Mononuclear cell (primary cell): ENCODE results near the gene RTBDN. TPM values are rescaled to one million over a fixed set of nuclear protein-coding genes. Genes with fewer than 3 reads are reported as not detected.
"Not testable (repeated sequence)": the region's sequence is repeated elsewhere in the genome, so short reads cannot be mapped to it uniquely, and the experiment has no call there.

ENCODE experiments used
- H3K27me3 ChIP-seq: 2 replicates; pipeline ENCODE4 v1.6.0; 2011; ENCODE audit warnings: low read length, control low read depth; ENCODE audit not compliant: insufficient read depth
- H3K4me1 ChIP-seq: 2 replicates; pipeline ENCODE4 v1.5.1; 2011; ENCODE audit warnings: mild to moderate bottlenecking, low read length, control low read depth; ENCODE audit not compliant: insufficient read depth
- H3K4me3 ChIP-seq: 2 replicates; pipeline ENCODE4 v1.5.1; 2011; ENCODE audit warnings: mild to moderate bottlenecking, low read length, moderate library complexity
- H3K9me3 ChIP-seq: 2 replicates; pipeline ENCODE4 v1.5.1; 2011; ENCODE audit warnings: low read depth, mild to moderate bottlenecking, control low read depth, low read length
- total RNA-seq: library from RNA; depleted of rRNA; stranded (reverse); fragments of >200 nt; gene quantifications from one replicate; pipeline ENCODE4 v1.2.3, GENCODE V29; 2012

The RTBDN gene
- total RNA-seq, 1 donor: 0.21 TPM

DNA sequence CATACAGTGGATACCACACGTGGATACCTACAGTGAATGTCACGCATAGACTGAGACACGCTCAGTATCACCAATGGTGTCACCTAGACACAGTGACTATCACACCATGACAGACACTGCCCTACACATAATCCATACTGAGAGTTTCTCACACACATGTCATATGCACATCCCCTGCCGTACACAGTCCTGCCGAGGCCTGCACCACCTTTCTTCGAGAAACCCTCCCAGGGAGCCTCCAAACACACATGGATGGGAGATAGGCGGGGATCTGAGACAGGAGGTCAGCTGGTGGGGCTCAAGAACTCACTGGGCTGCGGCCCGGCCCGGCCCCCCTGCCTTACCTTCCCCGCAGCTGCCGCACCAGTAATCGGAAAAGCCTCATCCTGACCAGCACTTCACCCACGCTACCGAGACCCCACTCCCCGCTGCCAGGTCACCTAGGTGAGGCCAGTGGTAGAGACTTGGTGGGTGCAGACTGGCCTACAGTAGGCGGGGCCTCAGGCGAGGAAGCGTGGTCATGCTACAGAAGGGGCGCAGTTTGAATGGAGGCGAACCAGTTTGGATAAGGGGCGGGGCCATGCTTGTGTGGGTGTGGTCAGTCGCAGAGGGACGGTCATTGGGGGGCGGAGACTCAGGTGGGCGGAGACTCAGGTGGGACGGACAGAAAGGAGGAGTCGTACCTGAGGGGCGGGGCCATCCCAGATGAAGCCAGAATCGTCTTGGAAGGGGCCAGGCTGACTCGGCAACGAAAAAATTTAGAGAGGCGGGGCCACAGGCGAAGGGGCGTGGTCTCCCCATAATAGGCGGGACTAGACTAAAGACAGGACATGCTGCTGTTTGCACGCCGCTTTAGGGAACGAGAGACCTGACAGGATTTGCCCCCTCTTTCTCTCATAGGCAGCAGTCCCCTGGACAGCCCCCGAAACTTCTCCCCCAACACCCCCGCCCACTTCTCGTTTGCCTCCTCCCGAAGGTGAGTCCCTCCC, 6.0 kb upstream of the RTBDN start:
- Histone ChIP-seq H3K4me3 (no peak overlapping the region), H3K9me3 (no peaks in the 10 kb centered on the region), H3K4me1 (peaks cover 16% of the 10 kb centered on the region), H3K27me3 (peaks cover 72% of the 10 kb centered on the region)

GRCh38 chr19:12838886-12839756, 4.7 kb upstream of the RTBDN start:
- Histone ChIP-seq H3K9me3 (no peaks in the 10 kb centered on the region), H3K4me3 (no peak overlapping the region), H3K27me3 (peaks cover 84% of the 10 kb centered on the region), H3K4me1 (peaks cover 21% of the 10 kb centered on the region)

GRCh38 chr19:12838182-12838885, 4.0 kb upstream of the RTBDN start, which contains the start of gene MAST1:
Gene MAST1, plus strand, starts transcription at chr19:12838515. Its CDS starts 58 bp downstream, at chr19:12838573.
- H3K4me3 ChIP-seq: no peak within 1 kb of the TSS
- H3K27me3 ChIP-seq: peaks cover 86% of the 10 kb centered on the region
- H3K4me1 ChIP-seq: peaks cover 26% of the 10 kb centered on the region
- no peaks in the 10 kb centered on the region for H3K9me3 ChIP-seq

- H3K27me3 ChIP-seq: peaks cover 90% of the 10 kb centered on the region
- no peak overlapping the region for H3K4me3 ChIP-seq
- peaks cover 37% of the 10 kb centered on the region for H3K4me1 ChIP-seq
- no peaks in the 10 kb centered on the region for H3K9me3 ChIP-seq
Measured at GRCh38 chr19:12837225-12837624, 2.8 kb upstream of the RTBDN start.

DNA sequence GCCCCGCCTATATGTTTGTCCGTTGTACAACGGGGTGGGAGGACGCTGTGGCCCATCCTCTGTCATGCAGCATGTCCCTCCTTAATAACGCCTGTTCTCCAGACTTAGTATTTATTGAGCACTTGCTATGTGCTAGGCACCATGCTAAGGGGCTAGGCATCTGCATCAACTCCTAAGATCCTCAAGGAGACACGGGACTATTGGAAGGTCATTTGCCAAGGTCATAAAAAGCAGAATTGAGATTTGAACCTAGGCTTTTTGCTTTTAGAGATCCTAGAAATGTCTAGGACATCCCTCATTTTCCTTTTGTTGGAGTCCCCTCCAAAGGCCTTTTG, 2.1 kb upstream of the RTBDN start:
- H3K27me3 ChIP-seq: peaks cover 90% of the 10 kb centered on the region
- peaks cover 37% of the 10 kb centered on the region for H3K4me1 ChIP-seq
- H3K4me3 ChIP-seq: no peak overlapping the region
- no peaks in the 10 kb centered on the region for H3K9me3 ChIP-seq

- peaks cover 90% of the 10 kb centered on the region for H3K27me3 ChIP-seq
- peaks cover 27% of the 10 kb centered on the region for H3K4me1 ChIP-seq
- H3K9me3 ChIP-seq: no peaks in the 10 kb centered on the region
- no peak overlapping the region for H3K4me3 ChIP-seq
Measured at GRCh38 chr19:12834976-12835757, 788 bp upstream of the RTBDN start.

- Histone ChIP-seq H3K4me1 (peaks cover 23% of the 10 kb centered on the region), H3K9me3 (no peaks in the 10 kb centered on the region), H3K27me3 (peaks cover 90% of the 10 kb centered on the region), H3K4me3 (no peak overlapping the region)
Measured at GRCh38 chr19:12833738-12834565, 427 bp downstream of the RTBDN start.

DNA sequence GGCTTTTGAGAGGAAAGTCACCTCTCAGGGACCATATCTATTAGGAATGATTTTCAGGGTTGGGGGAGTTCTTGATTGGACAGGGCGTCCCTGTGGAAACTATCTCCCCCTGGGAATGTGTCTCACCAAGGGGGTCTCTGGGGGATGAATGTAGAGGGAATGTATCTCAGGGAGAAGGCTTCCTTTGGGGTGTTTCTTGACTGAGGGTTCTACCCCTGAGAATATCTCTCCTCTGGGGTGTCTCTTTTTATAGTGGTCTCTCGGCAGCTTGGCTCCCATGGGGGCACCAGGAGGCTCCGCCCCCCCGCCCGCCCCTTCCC, 1.0 kb downstream of the RTBDN start:
- H3K4me1 ChIP-seq: peaks cover 21% of the 10 kb centered on the region
- H3K9me3 ChIP-seq: no peaks in the 10 kb centered on the region
- H3K4me3 ChIP-seq: no peak overlapping the region
- H3K27me3 ChIP-seq: peaks cover 94% of the 10 kb centered on the region

DNA sequence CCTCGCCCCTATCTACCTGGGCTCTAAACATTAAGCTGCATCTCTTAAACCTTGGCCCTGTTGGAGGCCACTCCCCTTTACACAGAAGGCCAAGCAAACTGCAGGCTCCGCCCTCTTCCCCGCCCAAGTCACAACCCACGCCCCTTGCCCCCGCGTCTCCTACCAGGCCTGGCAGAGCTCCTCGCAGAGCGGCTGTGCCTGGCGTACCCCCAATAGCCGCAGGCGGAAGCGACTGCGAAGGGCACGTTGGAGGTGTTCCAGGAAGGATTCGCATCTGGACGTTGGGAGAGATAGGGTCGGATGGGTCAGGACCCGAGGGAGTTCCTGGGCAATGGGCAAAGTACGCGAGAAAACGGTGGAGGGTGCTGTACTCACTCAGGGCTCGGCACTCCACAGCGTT, 5.9 kb downstream of the RTBDN start:
- Histone ChIP-seq H3K4me1 (peaks cover 12% of the 10 kb centered on the region), H3K4me3 (no peak overlapping the region), H3K27me3 (peaks cover 63% of the 10 kb centered on the region)

GRCh38 chr19:12825254-12826131, 8.9 kb downstream of the RTBDN start:
- H3K27me3 ChIP-seq: peaks cover 34% of the 10 kb centered on the region
- H3K4me3 ChIP-seq: no peak overlapping the region
- no peaks in the 10 kb centered on the region for H3K4me1 ChIP-seq
- no peaks in the 10 kb centered on the region for H3K9me3 ChIP-seq

More for the DNA sequence above, 5.9 kb downstream of the RTBDN start:
- H3K9me3 ChIP-seq: no peaks in the 10 kb centered on the region

DNA sequence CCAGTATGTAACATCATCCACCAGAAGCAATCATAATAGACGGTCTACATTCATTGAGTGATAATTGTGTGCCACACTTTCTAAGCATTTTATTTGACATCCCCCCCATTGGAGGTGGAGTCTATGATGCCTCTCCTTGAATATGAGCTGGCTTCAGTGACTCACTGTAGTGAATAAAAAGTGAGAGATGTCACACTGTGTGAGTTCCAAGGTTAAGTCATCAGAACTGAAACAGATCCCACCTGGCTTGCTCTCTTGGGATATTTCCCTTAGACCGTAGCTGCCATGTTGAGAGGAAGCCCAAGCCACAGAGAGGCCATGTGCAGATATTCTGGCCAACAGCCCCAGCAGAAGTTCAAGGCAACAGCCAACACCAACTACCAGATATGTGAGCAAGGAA, 12.6 kb downstream of the RTBDN start:
- Histone ChIP-seq H3K27me3 (peaks cover 9% of the 10 kb centered on the region), H3K4me1 (no peaks in the 10 kb centered on the region), H3K4me3 (no peak overlapping the region), H3K9me3 (no peaks in the 10 kb centered on the region)

- H3K4me1 ChIP-seq, H3K27me3 ChIP-seq, H3K4me3 ChIP-seq, H3K9me3 ChIP-seq: not testable (repeated sequence)
Measured at GRCh38 chr19:12817810-12818209, 16.6 kb downstream of the RTBDN start.

DNA sequence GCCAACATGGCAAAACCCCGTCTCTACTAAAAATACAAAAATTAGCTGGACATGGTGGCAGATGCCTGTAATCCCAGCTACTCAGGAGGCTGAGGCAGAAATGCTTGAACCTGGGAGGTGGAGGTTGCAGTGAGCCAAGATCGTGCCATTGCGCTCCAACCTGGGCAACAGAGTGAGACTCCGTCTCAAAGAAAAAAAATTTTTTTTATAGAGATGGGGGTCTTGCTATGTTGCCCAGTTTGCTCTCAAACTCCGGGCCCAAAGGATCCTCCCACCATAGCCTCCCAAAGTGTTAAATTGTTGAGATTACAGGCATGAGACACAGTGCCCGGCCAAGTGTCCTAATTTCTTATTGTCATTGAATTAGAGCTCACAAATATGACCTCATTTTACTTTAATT, 17.2 kb downstream of the RTBDN start:
- H3K9me3 ChIP-seq, H3K4me3 ChIP-seq, H3K4me1 ChIP-seq, H3K27me3 ChIP-seq: not testable (repeated sequence)
